ENCODE results near the gene MAGEC1. TPM values are rescaled to one million over a fixed set of nuclear protein-coding genes. Genes with fewer than 3 reads are reported as not detected.
"Not testable (repeated sequence)": the region's sequence is repeated elsewhere in the genome, so short reads cannot be mapped to it uniquely, and the experiment has no call there.

The MAGEC1 gene, protein sequence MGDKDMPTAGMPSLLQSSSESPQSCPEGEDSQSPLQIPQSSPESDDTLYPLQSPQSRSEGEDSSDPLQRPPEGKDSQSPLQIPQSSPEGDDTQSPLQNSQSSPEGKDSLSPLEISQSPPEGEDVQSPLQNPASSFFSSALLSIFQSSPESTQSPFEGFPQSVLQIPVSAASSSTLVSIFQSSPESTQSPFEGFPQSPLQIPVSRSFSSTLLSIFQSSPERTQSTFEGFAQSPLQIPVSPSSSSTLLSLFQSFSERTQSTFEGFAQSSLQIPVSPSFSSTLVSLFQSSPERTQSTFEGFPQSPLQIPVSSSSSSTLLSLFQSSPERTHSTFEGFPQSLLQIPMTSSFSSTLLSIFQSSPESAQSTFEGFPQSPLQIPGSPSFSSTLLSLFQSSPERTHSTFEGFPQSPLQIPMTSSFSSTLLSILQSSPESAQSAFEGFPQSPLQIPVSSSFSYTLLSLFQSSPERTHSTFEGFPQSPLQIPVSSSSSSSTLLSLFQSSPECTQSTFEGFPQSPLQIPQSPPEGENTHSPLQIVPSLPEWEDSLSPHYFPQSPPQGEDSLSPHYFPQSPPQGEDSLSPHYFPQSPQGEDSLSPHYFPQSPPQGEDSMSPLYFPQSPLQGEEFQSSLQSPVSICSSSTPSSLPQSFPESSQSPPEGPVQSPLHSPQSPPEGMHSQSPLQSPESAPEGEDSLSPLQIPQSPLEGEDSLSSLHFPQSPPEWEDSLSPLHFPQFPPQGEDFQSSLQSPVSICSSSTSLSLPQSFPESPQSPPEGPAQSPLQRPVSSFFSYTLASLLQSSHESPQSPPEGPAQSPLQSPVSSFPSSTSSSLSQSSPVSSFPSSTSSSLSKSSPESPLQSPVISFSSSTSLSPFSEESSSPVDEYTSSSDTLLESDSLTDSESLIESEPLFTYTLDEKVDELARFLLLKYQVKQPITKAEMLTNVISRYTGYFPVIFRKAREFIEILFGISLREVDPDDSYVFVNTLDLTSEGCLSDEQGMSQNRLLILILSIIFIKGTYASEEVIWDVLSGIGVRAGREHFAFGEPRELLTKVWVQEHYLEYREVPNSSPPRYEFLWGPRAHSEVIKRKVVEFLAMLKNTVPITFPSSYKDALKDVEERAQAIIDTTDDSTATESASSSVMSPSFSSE
- total RNA-seq (not detected), polyA plus RNA-seq (ENCODE audit: insufficient read depth in 1 of 8, insufficient read length in 8 of 8, low replicate concordance in 1 of 8) (not detected)
- long read RNA-seq, donor 1: 0 reads
- long read RNA-seq, donor 2: 0 reads
- long read RNA-seq, donor 3: 0 reads
- long read RNA-seq, donor 4: 0 reads
- long read RNA-seq, donor 5: 0 reads
- long read RNA-seq, donor 6: 0 reads
- long read RNA-seq, donor 7: 0 reads
- long read RNA-seq, donor 8: 0 reads
- long read RNA-seq, donor 9: 0 reads
- long read RNA-seq, donor 10: 0 reads
- long read RNA-seq, donor 11: 0 reads

- no peaks in the 10 kb centered on the region for H3K9me3 ChIP-seq (replicated peaks; ENCODE audit: control insufficient read depth, low read depth, low read length)
- no peaks in the 10 kb centered on the region for H3K36me3 ChIP-seq (ENCODE audit: control insufficient read depth, insufficient read depth, low read length)
- H3K4me3 ChIP-seq (ENCODE audit: low read length): no peak within 1 kb of the TSS
- WGBS (ENCODE audit: insufficient coverage): 83% methylated on average over 15 of the region's 25 CpGs
- no peak within 1 kb of the TSS for H3K27ac ChIP-seq (ENCODE audit: low read length)
- peaks cover 8% of the 10 kb centered on the region for H3K27me3 ChIP-seq (ENCODE audit: control insufficient read depth, insufficient read depth, low read length)
- no peaks in the 10 kb centered on the region for H3K4me1 ChIP-seq (ENCODE audit: control insufficient read depth, insufficient read depth, low read length)
- DNase-seq: no peak
Observed at GRCh38 chrX:141903400-141904155, at the start of gene MAGEC1. TSS of gene MAGEC1 (plus strand) at chrX:141903894. CDS start at chrX:141905073, 1,179 bp downstream.

DNA sequence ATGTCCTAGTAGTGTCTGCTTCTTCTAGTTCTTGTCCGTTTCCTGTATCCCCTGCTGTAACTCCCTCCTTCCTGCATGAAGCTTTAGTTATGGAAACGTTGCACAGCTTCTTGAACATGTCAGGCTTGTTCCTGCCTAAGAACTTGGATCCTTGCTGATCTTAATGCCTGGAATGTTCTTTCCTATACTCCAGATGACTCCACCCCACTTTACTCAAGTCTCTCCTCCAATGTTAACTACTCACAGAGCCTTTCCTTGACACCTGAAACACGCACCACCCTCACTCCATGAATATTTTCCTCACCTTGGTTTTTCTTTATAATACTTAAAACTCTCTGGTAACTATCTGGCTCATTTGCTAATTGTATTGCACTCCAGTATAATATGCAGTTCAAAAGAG lies 46.2 kb upstream of the MAGEC1 start:
- Histone ChIP-seq H3K27me3 (ENCODE audit: control insufficient read depth, insufficient read depth, low read length) (no peaks in the 10 kb centered on the region), H3K36me3 (ENCODE audit: control insufficient read depth, insufficient read depth, low read length) (no peaks in the 10 kb centered on the region), H3K9me3 (replicated peaks; ENCODE audit: control insufficient read depth, low read depth, low read length) (no peaks in the 10 kb centered on the region), H3K27ac (ENCODE audit: low read length) (no peak overlapping the region), H3K4me1 (ENCODE audit: control insufficient read depth, insufficient read depth, low read length) (no peaks in the 10 kb centered on the region), H3K4me3 (ENCODE audit: low read length) (no peak overlapping the region)
- WGBS (ENCODE audit: insufficient coverage): 19% methylated on average over 2 of the region's 3 CpGs
- no peak for DNase-seq

DNA sequence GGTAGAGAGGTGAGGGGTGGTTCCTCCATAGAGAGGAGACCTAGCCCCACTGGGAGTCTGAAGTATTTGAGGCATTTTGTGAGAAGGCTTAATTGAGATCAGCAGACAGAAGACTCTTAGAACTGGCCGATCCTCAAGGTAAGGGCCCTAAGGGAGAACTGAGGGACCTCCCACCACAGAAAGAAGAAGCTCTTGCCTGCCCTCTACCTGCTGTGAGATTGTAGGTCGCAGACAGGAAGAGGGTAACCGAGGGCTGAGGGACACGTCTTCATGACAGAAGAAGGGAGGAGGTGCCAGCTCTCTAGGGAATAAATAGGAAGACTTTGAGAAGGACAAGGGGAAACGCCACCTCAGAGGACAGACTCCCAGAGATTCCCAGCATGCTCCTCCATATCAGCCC lies 24.1 kb upstream of the MAGEC1 start:
- Histone ChIP-seq H3K27ac (ENCODE audit: low read length) (no peak overlapping the region), H3K4me3 (ENCODE audit: low read length) (no peak overlapping the region), H3K9me3 (replicated peaks; ENCODE audit: control insufficient read depth, low read depth, low read length) (no peaks in the 10 kb centered on the region), H3K27me3 (ENCODE audit: control insufficient read depth, insufficient read depth, low read length) (no peaks in the 10 kb centered on the region), H3K4me1 (ENCODE audit: control insufficient read depth, insufficient read depth, low read length) (no peaks in the 10 kb centered on the region), H3K36me3 (ENCODE audit: control insufficient read depth, insufficient read depth, low read length) (no peaks in the 10 kb centered on the region)
- DNase-seq: no peak
- WGBS (ENCODE audit: insufficient coverage): no CpG with 5 or more reads among the region's 5 CpGs

DNA sequence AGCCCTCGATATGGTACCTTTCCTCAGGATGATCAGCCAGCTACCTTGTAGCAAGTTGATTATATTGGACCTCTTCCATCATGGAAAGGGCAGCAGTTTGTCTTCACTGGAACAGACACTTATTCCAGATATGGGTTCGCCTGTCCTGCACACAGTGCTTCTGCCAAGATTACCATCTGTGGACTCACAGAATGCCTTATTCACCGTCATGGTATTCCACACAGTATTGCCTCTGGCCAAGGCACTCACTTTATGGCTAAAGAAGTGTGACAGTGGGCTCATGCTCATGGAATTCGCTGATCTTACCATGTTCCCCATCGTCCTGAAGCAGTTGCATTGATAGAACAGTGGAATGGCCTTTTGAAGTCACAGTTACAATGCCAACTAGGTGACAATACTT lies 14.9 kb upstream of the MAGEC1 start:
- H3K9me3 ChIP-seq (replicated peaks; ENCODE audit: control insufficient read depth, low read depth, low read length); H3K27ac ChIP-seq (ENCODE audit: low read length); H3K4me1 ChIP-seq (ENCODE audit: control insufficient read depth, insufficient read depth, low read length); H3K27me3 ChIP-seq (ENCODE audit: control insufficient read depth, insufficient read depth, low read length); DNase-seq; H3K36me3 ChIP-seq (ENCODE audit: control insufficient read depth, insufficient read depth, low read length); H3K4me3 ChIP-seq (ENCODE audit: low read length): not testable (repeated sequence)
- 51% methylated on average over 4 of the region's 5 CpGs for WGBS (ENCODE audit: insufficient coverage)

DNA sequence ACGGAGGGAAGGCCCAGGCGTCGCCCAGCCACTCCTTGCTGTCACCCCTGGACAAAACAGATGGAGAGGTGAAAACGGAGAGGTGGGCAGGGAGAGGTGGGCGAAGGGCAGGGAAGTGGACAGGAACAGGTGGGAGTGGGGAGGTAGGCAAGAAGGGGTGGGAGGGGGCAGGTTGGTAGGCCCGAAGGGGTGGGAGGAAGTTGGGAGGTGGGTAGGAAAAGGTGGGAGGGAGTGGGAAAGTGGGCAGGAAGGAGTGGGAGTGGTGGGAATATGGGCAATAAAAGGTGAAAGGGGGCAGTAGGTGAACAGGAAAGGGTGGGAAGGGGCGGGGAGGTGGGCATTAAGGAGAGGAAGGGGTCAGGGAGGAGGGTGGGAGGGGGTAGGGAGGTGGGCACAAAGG lies 9.0 kb upstream of the MAGEC1 start:
- no peak overlapping the region for H3K27ac ChIP-seq (ENCODE audit: low read length)
- DNase-seq: no peak
- no peaks in the 10 kb centered on the region for H3K9me3 ChIP-seq (replicated peaks; ENCODE audit: control insufficient read depth, low read depth, low read length)
- WGBS (ENCODE audit: insufficient coverage): 74% methylated on average over 6 of the region's 7 CpGs
- no peak overlapping the region for H3K4me3 ChIP-seq (ENCODE audit: low read length)
- peaks cover 4% of the 10 kb centered on the region for H3K27me3 ChIP-seq (ENCODE audit: control insufficient read depth, insufficient read depth, low read length)
- no peaks in the 10 kb centered on the region for H3K36me3 ChIP-seq (ENCODE audit: control insufficient read depth, insufficient read depth, low read length)
- H3K4me1 ChIP-seq (ENCODE audit: control insufficient read depth, insufficient read depth, low read length): no peaks in the 10 kb centered on the region

GRCh38 chrX:141897690-141898089 lies 6.0 kb upstream of the MAGEC1 start:
- WGBS (ENCODE audit: insufficient coverage): no CpG with 5 or more reads among the region's 2 CpGs
- no peak for DNase-seq
- H3K4me1 ChIP-seq (ENCODE audit: control insufficient read depth, insufficient read depth, low read length): no peaks in the 10 kb centered on the region
- H3K27me3 ChIP-seq (ENCODE audit: control insufficient read depth, insufficient read depth, low read length): peaks cover 7% of the 10 kb centered on the region
- no peak overlapping the region for H3K4me3 ChIP-seq (ENCODE audit: low read length)
- no peaks in the 10 kb centered on the region for H3K36me3 ChIP-seq (ENCODE audit: control insufficient read depth, insufficient read depth, low read length)
- no peaks in the 10 kb centered on the region for H3K9me3 ChIP-seq (replicated peaks; ENCODE audit: control insufficient read depth, low read depth, low read length)
- no peak overlapping the region for H3K27ac ChIP-seq (ENCODE audit: low read length)

- peaks cover 5% of the 10 kb centered on the region for H3K27me3 ChIP-seq (ENCODE audit: control insufficient read depth, insufficient read depth, low read length)
- no peaks in the 10 kb centered on the region for H3K36me3 ChIP-seq (ENCODE audit: control insufficient read depth, insufficient read depth, low read length)
- H3K9me3 ChIP-seq (replicated peaks; ENCODE audit: control insufficient read depth, low read depth, low read length): no peaks in the 10 kb centered on the region
- no peak for DNase-seq
- H3K27ac ChIP-seq (ENCODE audit: low read length): no peak overlapping the region
- no peak overlapping the region for H3K4me3 ChIP-seq (ENCODE audit: low read length)
- WGBS (ENCODE audit: insufficient coverage): no CpG with 5 or more reads among the region's 4 CpGs
- no peaks in the 10 kb centered on the region for H3K4me1 ChIP-seq (ENCODE audit: control insufficient read depth, insufficient read depth, low read length)
Observed at GRCh38 chrX:141902366-141902765, 1.3 kb upstream of the MAGEC1 start.

- Histone ChIP-seq H3K27me3 (ENCODE audit: control insufficient read depth, insufficient read depth, low read length) (peaks cover 8% of the 10 kb centered on the region), H3K9me3 (replicated peaks; ENCODE audit: control insufficient read depth, low read depth, low read length) (no peaks in the 10 kb centered on the region), H3K4me3 (ENCODE audit: low read length) (no peak overlapping the region), H3K27ac (ENCODE audit: low read length) (no peak overlapping the region), H3K4me1 (ENCODE audit: control insufficient read depth, insufficient read depth, low read length) (no peaks in the 10 kb centered on the region), H3K36me3 (ENCODE audit: control insufficient read depth, insufficient read depth, low read length) (no peaks in the 10 kb centered on the region)
- no peak for DNase-seq
- 77% methylated on average over 5 of the region's 6 CpGs for WGBS (ENCODE audit: insufficient coverage)
Observed at GRCh38 chrX:141904262-141904661, 568 bp downstream of the MAGEC1 start.

DNA sequence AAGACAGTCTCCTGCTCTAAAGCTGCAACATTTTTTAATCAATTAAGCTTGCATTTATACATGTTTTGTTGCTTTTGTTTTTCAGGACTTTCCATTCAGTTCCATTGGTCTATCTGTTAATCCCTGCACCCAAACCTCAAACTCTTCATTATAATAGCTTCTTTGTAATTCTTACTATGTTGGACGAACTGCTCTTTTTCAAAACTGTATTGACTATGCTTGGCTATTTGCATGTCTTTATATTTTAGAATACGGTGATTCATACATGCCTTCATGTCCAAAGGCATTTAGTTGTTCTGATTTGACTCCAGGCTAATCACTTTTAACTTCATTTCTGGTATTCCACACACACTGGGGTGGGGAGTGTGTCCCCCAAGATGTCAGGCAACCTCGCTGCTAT lies 14.1 kb downstream of the MAGEC1 start:
- Histone ChIP-seq H3K27me3 (ENCODE audit: control insufficient read depth, insufficient read depth, low read length) (no peaks in the 10 kb centered on the region), H3K4me3 (ENCODE audit: low read length) (no peak overlapping the region), H3K9me3 (replicated peaks; ENCODE audit: control insufficient read depth, low read depth, low read length) (no peaks in the 10 kb centered on the region), H3K4me1 (ENCODE audit: control insufficient read depth, insufficient read depth, low read length) (no peaks in the 10 kb centered on the region), H3K27ac (ENCODE audit: low read length) (no peak overlapping the region), H3K36me3 (ENCODE audit: control insufficient read depth, insufficient read depth, low read length) (no peaks in the 10 kb centered on the region)
- WGBS (ENCODE audit: insufficient coverage): 60% methylated on average over 1 of the region's 3 CpGs
- no peak for DNase-seq

Data from muscle of leg (tissue), 16 donors.